HepG2 (cell line): ENCODE data around the gene UACA. TPM values are rescaled to one million over a fixed set of nuclear protein-coding genes. Genes with fewer than 3 reads are reported as not detected.

ENCODE experiments used
- CENPBD1 ChIP-seq: sonication (generic); formaldehyde crosslinking; IDR thresholded peaks from 2 replicates; pipeline ENCODE4 v1.8.0; 2022; ENCODE audit warnings: missing genetic modification reagents, low read depth, mild to moderate bottlenecking, borderline replicate concordance
- DNMT1 ChIP-seq: sonication (generic); formaldehyde crosslinking; IDR thresholded peaks from 2 replicates; pipeline ENCODE4 v1.5.1; 2020; ENCODE audit warnings: mild to moderate bottlenecking, missing genetic modification reagents
- DNMT3B ChIP-seq: conservative IDR thresholded peaks from 2 replicates; pipeline ENCODE4 v1.6.1; 2016; ENCODE audit warnings: missing biosample characterization, control low read depth
- DR1 ChIP-seq: sonication (generic); formaldehyde crosslinking; IDR thresholded peaks from 2 replicates; pipeline ENCODE4 v1.8.0; 2021; ENCODE audit warnings: mild to moderate bottlenecking, missing genetic modification reagents, inconsistent platforms
- GZF1 ChIP-seq: sonication (generic); formaldehyde crosslinking; IDR thresholded peaks from 2 replicates; pipeline ENCODE4 v1.5.1; 2020; ENCODE audit warnings: mild to moderate bottlenecking, missing genetic modification reagents
- KLF15 ChIP-seq: sonication (generic); formaldehyde crosslinking; IDR thresholded peaks from 2 replicates; pipeline ENCODE4 v1.8.1; 2023; ENCODE audit warnings: borderline replicate concordance, mild to moderate bottlenecking, inconsistent platforms, missing genetic modification reagents, mixed read lengths
- LRRFIP1 ChIP-seq: sonication (generic); formaldehyde crosslinking; conservative IDR thresholded peaks from 2 replicates; pipeline ENCODE4 v1.4.0; 2020; ENCODE audit warnings: missing genetic modification reagents
- SIX1 ChIP-seq: sonication (generic); formaldehyde crosslinking; IDR thresholded peaks from 2 replicates; pipeline ENCODE4 v1.4.0; 2020; ENCODE audit warnings: missing genetic modification reagents, borderline replicate concordance
- SUZ12 ChIP-seq: fragments of 150-350 bp; IDR thresholded peaks from 2 replicates; pipeline ENCODE4 v1.6.1; 2014; ENCODE audit warnings: low read depth, low read length
- TP53 ChIP-seq: sonication (generic); formaldehyde crosslinking; conservative IDR thresholded peaks from 2 replicates; pipeline ENCODE4 v1.4.0; 2020; ENCODE audit warnings: missing genetic modification reagents
- ZBTB3 ChIP-seq: sonication (generic); formaldehyde crosslinking; IDR thresholded peaks from 2 replicates; pipeline ENCODE4 v1.4.0; 2020; ENCODE audit warnings: low read depth, mild to moderate bottlenecking, moderate library complexity, missing genetic modification reagents, borderline replicate concordance
- ZBTB49 ChIP-seq: sonication (generic); formaldehyde crosslinking; IDR thresholded peaks from 2 replicates; pipeline ENCODE4 v1.4.0; 2020; ENCODE audit warnings: missing genetic modification reagents, borderline replicate concordance
- ZFP36L2 ChIP-seq: sonication (generic); formaldehyde crosslinking; IDR thresholded peaks from 2 replicates; pipeline ENCODE4 v1.4.0; 2020; ENCODE audit warnings: missing genetic modification reagents
- ZFY ChIP-seq: sonication (generic); formaldehyde crosslinking; IDR thresholded peaks from 2 replicates; pipeline ENCODE4 v1.4.0; 2020; ENCODE audit warnings: missing genetic modification reagents
- ZNF253 ChIP-seq: sonication (generic); formaldehyde crosslinking; IDR thresholded peaks from 2 replicates; pipeline ENCODE4 v1.8.0; 2022; ENCODE audit warnings: mild to moderate bottlenecking, missing genetic modification reagents, borderline replicate concordance
- ZNF256 ChIP-seq: sonication (generic); formaldehyde crosslinking; conservative IDR thresholded peaks from 2 replicates; pipeline ENCODE4 v1.4.0; 2020; ENCODE audit warnings: missing genetic modification reagents
- ZNF280D ChIP-seq: sonication (generic); formaldehyde crosslinking; IDR thresholded peaks from 2 replicates; pipeline ENCODE4 v1.5.1; 2020; ENCODE audit warnings: mild to moderate bottlenecking, missing genetic modification reagents
- ZNF512 ChIP-seq: sonication (generic); formaldehyde crosslinking; IDR thresholded peaks from 2 replicates; pipeline ENCODE4 v1.4.0; 2020; ENCODE audit warnings: mild to moderate bottlenecking, missing genetic modification reagents
- ZNF614 ChIP-seq: IDR thresholded peaks from 2 replicates; pipeline ENCODE4 v1.6.1; 2018; ENCODE audit warnings: missing biosample characterization, missing genetic modification reagents, inconsistent platforms, borderline replicate concordance
- polyA plus RNA-seq, 8 experiments: library from polyadenylated mRNA; depleted of rRNA in 3 of 8; stranded (reverse) in 7 of 8; unstranded in 1 of 8; fragments of >200 nt; fragmentation: Illumina TruSeq in 4 of 8; extraction: Trizol in 4 of 8; gene quantifications; 2 replicates each; pipeline versions ENCODE4 v1.2.1 to v1.2.3, GENCODE V29; 2011 to 2016; ENCODE audit warnings: low read depth in 4 of 8, missing spikeins in 1 of 8, mixed read lengths in 1 of 8; ENCODE audit not compliant: insufficient read depth in 1 of 8
- total RNA-seq, 5 experiments: library from RNA; depleted of rRNA; stranded (reverse); fragments of >200 nt; fragmentation: Illumina TruSeq; extraction: Trizol; gene quantifications; 2 replicates each; pipeline ENCODE4 v1.2.3, GENCODE V29; 2016; ENCODE audit warnings: low read depth in 1 of 5

The UACA gene
- total and polyA plus RNA-seq, 2 of the 13 experiments (the other 11 are each of a cell fraction or from before 2014, with no cell fraction given): 17.8 to 39.2 TPM

GRCh38 chr15:70763120-70763949, at the start of gene UACA (continued):
- TF ChIP-seq KLF15 (CRISPR knock-in tag) (no peak; the same call in 1 of the 2 replicates), SUZ12 (no peak), DNMT3B (CRISPR knock-in tag) (no peak), CENPBD1 (CRISPR knock-in tag) (no peak), ZBTB49 (CRISPR knock-in tag) (no peak), TP53 (CRISPR knock-in tag) (no peak), LRRFIP1 (CRISPR knock-in tag) (no peak), DNMT1 (CRISPR knock-in tag) (no peak), SIX1 (CRISPR knock-in tag) (no peak; the same call in 1 of the 2 replicates), ZNF253 (CRISPR knock-in tag) (no peak), GZF1 (CRISPR knock-in tag) (no peak), ZFY (CRISPR knock-in tag) (peak; percentile 73), ZNF280D (no peak), ZFP36L2 (CRISPR knock-in tag) (no peak), ZNF256 (CRISPR knock-in tag) (no peak), ZNF512 (no peak), DR1 (CRISPR knock-in tag) (peak; percentile 65), ZBTB3 (CRISPR knock-in tag) (no peak), ZNF614 (CRISPR knock-in tag) (no peak)
